Parathyroid adenoma (tissue), 2 donors: ENCODE results near the gene NRDE2.

Source experiments
- H2AFZ ChIP-seq: fragments of 300-600 bp; sonication (generic); one replicate; pipeline ENCODE4 v1.7.0; 2017; ENCODE audit warnings: antibody characterized with exemption, mild to moderate bottlenecking
- H3K27ac ChIP-seq: fragments of 300-600 bp; sonication (generic); one replicate; pipeline ENCODE4 v1.7.0; 2017
- H3K27me3 ChIP-seq: fragments of 300-600 bp; sonication (generic); one replicate; pipeline ENCODE4 v1.7.0; 2017; ENCODE audit warnings: low read length; ENCODE audit not compliant: control insufficient read depth, insufficient read depth
- H3K36me3 ChIP-seq: fragments of 300-600 bp; sonication (generic); one replicate; pipeline ENCODE4 v1.7.0; 2017; ENCODE audit warnings: low read length; ENCODE audit not compliant: control insufficient read depth, insufficient read depth
- H3K4me1 ChIP-seq: fragments of 300-600 bp; sonication (generic); one replicate; pipeline ENCODE4 v1.7.0; 2017; ENCODE audit warnings: control low read depth
- H3K4me2 ChIP-seq: fragments of 300-600 bp; sonication (generic); one replicate; pipeline ENCODE4 v1.7.0; 2017; ENCODE audit warnings: low read length
- H3K4me3 ChIP-seq: fragments of 300-600 bp; sonication (generic); one replicate; pipeline ENCODE4 v1.7.0; 2017; ENCODE audit warnings: low read depth, low read length
- H3K79me2 ChIP-seq: fragments of 300-600 bp; sonication (generic); one replicate; pipeline ENCODE4 v1.7.0; 2017; ENCODE audit warnings: control low read depth
- H3K9ac ChIP-seq: fragments of 300-600 bp; sonication (generic); one replicate; pipeline ENCODE4 v1.7.0; 2017; ENCODE audit warnings: mild to moderate bottlenecking
- H3K9me3 ChIP-seq: fragments of 300-600 bp; sonication (generic); one replicate; pipeline ENCODE4 v1.7.0; 2017; ENCODE audit warnings: low read length; ENCODE audit not compliant: control insufficient read depth
- CTCF ChIP-seq: fragments of 300-600 bp; sonication (generic); IDR thresholded peaks from one replicate; pipeline ENCODE4 v1.7.0; 2017; ENCODE audit warnings: antibody characterized with exemption, mild to moderate bottlenecking
- donor health status: primary hyperparathyroidism.

NRDE2 gene

GRCh38 chr14:90281756-90282155 is 50.0 kb downstream of the NRDE2 start:
- Histone ChIP-seq H3K36me3 (no peaks in the 10 kb centered on the region), H3K4me1 (no peaks in the 10 kb centered on the region), H3K4me2 (no peak overlapping the region), H3K9me3 (no peaks in the 10 kb centered on the region), H3K4me3 (no peak overlapping the region), H3K27ac (no peak overlapping the region), H3K79me2 (peaks cover 11% of the 10 kb centered on the region), H3K27me3 (no peaks in the 10 kb centered on the region), H3K9ac (no peak overlapping the region), H2AFZ (no peak overlapping the region)
- no peak for TF ChIP-seq CTCF

GRCh38 chr14:90281261-90281660 is 50.5 kb downstream of the NRDE2 start:
- H3K4me1 ChIP-seq, result no peaks in the 10 kb centered on the region
- H3K9ac ChIP-seq, result no peak overlapping the region
- no peaks in the 10 kb centered on the region for H3K27me3 ChIP-seq
- no peak overlapping the region for H2AFZ ChIP-seq
- no peaks in the 10 kb centered on the region for H3K9me3 ChIP-seq
- no peaks in the 10 kb centered on the region for H3K36me3 ChIP-seq
- no peak overlapping the region for H3K4me2 ChIP-seq
- no peak for TF ChIP-seq CTCF
- no peak overlapping the region for H3K27ac ChIP-seq
- H3K4me3 ChIP-seq, result no peak overlapping the region
- H3K79me2 ChIP-seq, result peaks cover 11% of the 10 kb centered on the region

GRCh38 chr14:90280096-90280495 is 51.6 kb downstream of the NRDE2 start:
- H3K36me3 ChIP-seq, result no peaks in the 10 kb centered on the region
- no peak overlapping the region for H3K27ac ChIP-seq
- no peaks in the 10 kb centered on the region for H3K27me3 ChIP-seq

GRCh38 chr14:90278199-90279175 is 53.3 kb downstream of the NRDE2 start:
- H3K27ac ChIP-seq, result no peak overlapping the region
- H2AFZ ChIP-seq, result no peak overlapping the region
- no peak overlapping the region for H3K9ac ChIP-seq
- no peaks in the 10 kb centered on the region for H3K36me3 ChIP-seq
- H3K27me3 ChIP-seq, result no peaks in the 10 kb centered on the region
- peaks cover 7% of the 10 kb centered on the region for H3K79me2 ChIP-seq
- H3K9me3 ChIP-seq, result no peaks in the 10 kb centered on the region
- H3K4me1 ChIP-seq, result peaks cover 4% of the 10 kb centered on the region
- H3K4me2 ChIP-seq, result no peak overlapping the region
- H3K4me3 ChIP-seq, result no peak overlapping the region
- TF ChIP-seq CTCF, result no peak

More at GRCh38 chr14:90280096-90280495, 51.6 kb downstream of the NRDE2 start:
- no peak overlapping the region for H3K4me3 ChIP-seq
- H3K9ac ChIP-seq, result no peak overlapping the region
- H2AFZ ChIP-seq, result no peak overlapping the region
- TF ChIP-seq CTCF, result no peak
- H3K4me1 ChIP-seq, result no peaks in the 10 kb centered on the region
- peaks cover 11% of the 10 kb centered on the region for H3K79me2 ChIP-seq
- no peak overlapping the region for H3K4me2 ChIP-seq
- no peaks in the 10 kb centered on the region for H3K9me3 ChIP-seq
